Uterus (tissue), 2 donors: ENCODE measurements around the gene ASCC1.

Experiments
- POLR2A ChIP-seq, 2 donors: fragments of 450-650 bp; IDR thresholded peaks; one replicate each; pipeline ENCODE4 v1.6.1; 2016; ENCODE audit warnings: antibody characterized with exemption in 2 of 2, mild to moderate bottlenecking in 1 of 2, moderate library complexity in 1 of 2
- TF ChIP-seq, protein P1 (sequence below), 4 experiments: fragments of 200-600 bp in 2 of 4; fragments of 450-650 bp in 2 of 4; sonication (generic) in 2 of 4; IDR thresholded peaks; one replicate each; pipeline ENCODE4 v1.5.1; 2016 to 2019; ENCODE audit warnings: antibody characterized with exemption in 4 of 4, mild to moderate bottlenecking in 2 of 4, moderate library complexity in 1 of 4

DNA sequence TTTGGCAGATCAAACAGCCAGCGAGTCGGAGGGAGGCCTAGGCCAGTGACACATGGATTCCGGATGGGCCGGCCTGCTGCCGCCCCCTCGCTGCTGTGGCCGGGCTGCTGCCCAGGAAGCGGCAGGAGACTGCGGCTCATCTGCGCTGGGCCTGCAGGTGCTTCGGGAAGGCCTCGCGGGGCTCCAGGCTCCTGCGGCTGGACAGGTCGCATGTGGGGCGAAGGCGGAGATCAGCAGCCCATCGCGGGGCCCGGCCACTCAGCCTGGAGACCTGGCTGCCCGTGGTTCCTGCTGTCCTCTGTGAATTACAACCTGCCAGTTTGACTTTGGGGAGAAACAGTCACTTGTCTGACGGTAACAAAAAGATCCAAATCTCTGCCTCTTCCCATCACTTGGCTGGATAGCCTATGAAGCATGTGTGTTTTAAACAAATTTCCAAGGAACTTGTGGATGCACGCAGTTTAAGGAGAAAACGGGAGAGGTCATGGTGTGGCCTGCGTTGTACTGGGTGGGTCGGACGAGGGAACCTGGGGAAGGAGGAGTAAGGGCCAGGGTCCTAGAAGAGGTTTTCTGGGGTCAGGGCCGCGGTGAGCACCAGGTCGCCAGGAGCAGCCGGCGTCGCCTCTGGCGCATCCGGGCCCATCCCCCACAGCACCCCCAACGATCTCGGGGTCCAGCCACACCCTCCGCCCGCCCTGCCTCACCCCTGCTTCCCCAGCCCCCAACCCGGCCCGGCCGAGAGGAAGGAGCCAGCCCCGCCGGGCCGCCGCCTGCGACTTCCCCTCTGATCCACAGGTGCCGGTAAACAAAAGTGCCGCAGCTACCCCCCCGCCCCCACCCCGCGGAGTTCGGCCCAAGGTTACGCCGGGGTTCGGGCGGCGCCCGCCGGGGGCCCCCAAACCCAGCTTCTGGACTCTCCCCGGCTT, 129.3 kb downstream of the ASCC1 start:
- TF ChIP-seq POLR2A (IDR thresholded peaks at IDR 0.05), result no peak
- TF ChIP-seq, protein P1, sequence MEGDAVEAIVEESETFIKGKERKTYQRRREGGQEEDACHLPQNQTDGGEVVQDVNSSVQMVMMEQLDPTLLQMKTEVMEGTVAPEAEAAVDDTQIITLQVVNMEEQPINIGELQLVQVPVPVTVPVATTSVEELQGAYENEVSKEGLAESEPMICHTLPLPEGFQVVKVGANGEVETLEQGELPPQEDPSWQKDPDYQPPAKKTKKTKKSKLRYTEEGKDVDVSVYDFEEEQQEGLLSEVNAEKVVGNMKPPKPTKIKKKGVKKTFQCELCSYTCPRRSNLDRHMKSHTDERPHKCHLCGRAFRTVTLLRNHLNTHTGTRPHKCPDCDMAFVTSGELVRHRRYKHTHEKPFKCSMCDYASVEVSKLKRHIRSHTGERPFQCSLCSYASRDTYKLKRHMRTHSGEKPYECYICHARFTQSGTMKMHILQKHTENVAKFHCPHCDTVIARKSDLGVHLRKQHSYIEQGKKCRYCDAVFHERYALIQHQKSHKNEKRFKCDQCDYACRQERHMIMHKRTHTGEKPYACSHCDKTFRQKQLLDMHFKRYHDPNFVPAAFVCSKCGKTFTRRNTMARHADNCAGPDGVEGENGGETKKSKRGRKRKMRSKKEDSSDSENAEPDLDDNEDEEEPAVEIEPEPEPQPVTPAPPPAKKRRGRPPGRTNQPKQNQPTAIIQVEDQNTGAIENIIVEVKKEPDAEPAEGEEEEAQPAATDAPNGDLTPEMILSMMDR (IDR thresholded peaks at IDR 0.05), result no peak
